Panc1 (cell line): ENCODE measurements around the gene MILR1. TPM values are rescaled to one million over a fixed set of nuclear protein-coding genes. Genes with fewer than 3 reads are reported as not detected.
"Not testable (repeated sequence)": the region's sequence is repeated elsewhere in the genome, so short reads cannot be mapped to it uniquely, and the experiment has no call there.

Experiments
- ATAC-seq: fragments of 200-7000 bp; cut with Tn5 transposase; 2 replicates; pipeline ENCODE4 v1.9.1; 2020; ENCODE audit warnings: mild to moderate bottlenecking, moderate library complexity
- BruUV-seq: library from RNA; stranded (reverse); fragments of 400-500 nt; replicated peaks from 2 replicates; lab custom pipeline; 2021; lab: Mats Ljungman, UMichigan
- CTCF ChIA-PET: fragments of 300-600 bp; sonication (Branson Sonifier 250); formaldehyde crosslinking; loops from one replicate; lab custom pipeline; 2022; ENCODE audit warnings: antibody characterized with exemption; lab: Charles Lee
- POLR2A ChIA-PET: fragments of 300-600 bp; sonication (Branson Sonifier 250); formaldehyde crosslinking; loops from one replicate; lab custom pipeline; 2022; ENCODE audit warnings: antibody characterized with exemption; lab: Charles Lee
- DNase-seq: peaks from one replicate; pipeline ENCODE4 v3.0.0-alpha.2; 2010; ENCODE audit warnings: low read depth, low spot score
- H3K27ac ChIP-seq: 2 replicates; pipeline ENCODE4 v1.5.1; 2011; ENCODE audit warnings: mild to moderate bottlenecking, low read length, inconsistent platforms
- H3K27me3 ChIP-seq: fragments of 200-500 bp; sonication (Bioruptor generic); 2 replicates; pipeline ENCODE4 v1.6.0; 2014; ENCODE audit warnings: low read length, inconsistent platforms; ENCODE audit not compliant: control insufficient read depth, insufficient read depth
- H3K36me3 ChIP-seq: fragments of 200-500 bp; sonication (Bioruptor generic); 2 replicates; pipeline ENCODE4 v1.5.1; 2014; ENCODE audit warnings: inconsistent platforms, mild to moderate bottlenecking, low read length, moderate library complexity; ENCODE audit not compliant: control insufficient read depth, insufficient read depth
- H3K4me1 ChIP-seq: 2 replicates; pipeline ENCODE4 v1.5.1; 2011; ENCODE audit warnings: inconsistent platforms, mild to moderate bottlenecking, low read length, moderate library complexity; ENCODE audit not compliant: control insufficient read depth, insufficient read depth
- H3K4me3 ChIP-seq, 2 experiments: 2 replicates each; pipeline ENCODE4 v1.5.1; 2011 to 2012; ENCODE audit warnings: low read depth in 2 of 2, low read length in 2 of 2, mild to moderate bottlenecking in 2 of 2, inconsistent platforms in 1 of 2, moderate library complexity in 1 of 2
- H3K9me3 ChIP-seq: fragments of 200-500 bp; sonication (Bioruptor generic); 2 replicates; pipeline ENCODE4 v1.5.1; 2014; ENCODE audit warnings: low read depth, mild to moderate bottlenecking, inconsistent platforms, low read length, moderate library complexity; ENCODE audit not compliant: control insufficient read depth, insufficient read depth
- POLR2AphosphoS5 ChIP-seq: IDR thresholded peaks from 2 replicates; pipeline ENCODE4 v1.6.1; 2012; ENCODE audit warnings: mild to moderate bottlenecking, low read depth, low read length, moderate library complexity
- REST ChIP-seq, 2 experiments: IDR thresholded peaks; 2 replicates each; pipeline ENCODE4 v1.6.1; 2011 to 2012; ENCODE audit warnings: low read depth in 2 of 2, control low read depth in 1 of 2, low read length in 1 of 2, mild to moderate bottlenecking in 1 of 2, moderate library complexity in 1 of 2; ENCODE audit not compliant: insufficient read depth in 1 of 2
- SIN3A ChIP-seq: IDR thresholded peaks from 2 replicates; pipeline ENCODE4 v1.6.1; 2012; ENCODE audit warnings: low read depth, mild to moderate bottlenecking, low read length, moderate library complexity, borderline replicate concordance; ENCODE audit not compliant: insufficient read depth
- TCF7L2 ChIP-seq: IDR thresholded peaks from 2 replicates; pipeline ENCODE4 v1.6.1; 2011; ENCODE audit warnings: mild to moderate bottlenecking, low read depth, low read length, inconsistent platforms
- in situ Hi-C: cut with HindIII; loops from 2 replicates; pipeline ENCODE4 v1.10.0; 2016; ENCODE audit warnings: low sequenced_read_pairs, low pct_unique_long_range_greater_than_20kb
- intact Hi-C: fragments of 100-400 bp; cut with micrococcal nuclease; formaldehyde crosslinking; loops from one replicate; pipeline ENCODE4 v1.10.0; 2022; ENCODE audit not compliant: unreplicated experiment
- total RNA-seq: library from RNA; stranded (reverse); gene quantifications from one replicate; pipeline ENCODE4 v1.2.1, GENCODE V29; 2021; ENCODE audit not compliant: unreplicated experiment
- TF ChIP-seq, protein P1 (sequence below): fragments of 450-650 bp; IDR thresholded peaks from 2 replicates; pipeline ENCODE4 v1.5.1; 2017; ENCODE audit warnings: mild to moderate bottlenecking

Gene MILR1
- total RNA-seq, 1 experiment from 2014 or later = not detected

DNA sequence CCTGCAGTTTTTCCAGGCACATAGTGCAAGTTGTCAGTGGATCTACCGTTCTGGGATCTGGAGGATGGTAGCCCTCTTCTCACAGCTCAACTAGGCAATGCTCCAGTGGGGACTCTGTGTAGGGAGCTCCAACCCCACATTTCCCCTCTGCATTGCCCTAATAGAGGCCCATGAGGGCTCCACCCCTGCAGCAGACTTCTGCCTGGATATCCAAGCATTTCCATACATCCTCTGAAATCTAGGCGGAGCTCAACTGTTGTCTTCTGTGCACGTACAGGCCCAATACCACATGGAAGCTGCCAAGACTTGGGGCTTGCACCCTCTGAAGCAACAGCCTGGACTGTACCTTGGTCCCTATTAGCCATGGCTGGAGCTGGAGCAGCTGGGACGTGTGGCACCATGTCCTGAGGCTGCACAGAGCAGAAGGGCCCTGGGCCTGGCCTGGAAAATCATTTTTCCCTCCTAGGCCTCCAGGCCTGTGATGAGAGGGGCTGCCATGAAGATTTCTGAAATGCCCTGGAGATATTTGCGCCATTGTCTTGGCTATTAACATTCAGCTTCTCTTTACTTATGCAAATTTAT is 10.9 kb upstream of the MILR1 start:
- ChIA-PET POLR2A (no interaction called here), CTCF (no interaction called here)
- TF ChIP-seq SIN3A (no peak), TCF7L2 (no peak), POLR2AphosphoS5 (no peak), REST (IDR thresholded peaks at IDR 0.05; ENCODE audit: insufficient read depth in 1 of 2, low read depth in 2 of 2, low read length in 1 of 2) (no peak)
- TF ChIP-seq, protein P1, sequence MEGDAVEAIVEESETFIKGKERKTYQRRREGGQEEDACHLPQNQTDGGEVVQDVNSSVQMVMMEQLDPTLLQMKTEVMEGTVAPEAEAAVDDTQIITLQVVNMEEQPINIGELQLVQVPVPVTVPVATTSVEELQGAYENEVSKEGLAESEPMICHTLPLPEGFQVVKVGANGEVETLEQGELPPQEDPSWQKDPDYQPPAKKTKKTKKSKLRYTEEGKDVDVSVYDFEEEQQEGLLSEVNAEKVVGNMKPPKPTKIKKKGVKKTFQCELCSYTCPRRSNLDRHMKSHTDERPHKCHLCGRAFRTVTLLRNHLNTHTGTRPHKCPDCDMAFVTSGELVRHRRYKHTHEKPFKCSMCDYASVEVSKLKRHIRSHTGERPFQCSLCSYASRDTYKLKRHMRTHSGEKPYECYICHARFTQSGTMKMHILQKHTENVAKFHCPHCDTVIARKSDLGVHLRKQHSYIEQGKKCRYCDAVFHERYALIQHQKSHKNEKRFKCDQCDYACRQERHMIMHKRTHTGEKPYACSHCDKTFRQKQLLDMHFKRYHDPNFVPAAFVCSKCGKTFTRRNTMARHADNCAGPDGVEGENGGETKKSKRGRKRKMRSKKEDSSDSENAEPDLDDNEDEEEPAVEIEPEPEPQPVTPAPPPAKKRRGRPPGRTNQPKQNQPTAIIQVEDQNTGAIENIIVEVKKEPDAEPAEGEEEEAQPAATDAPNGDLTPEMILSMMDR = no peak
- no peaks in the 10 kb centered on the region for H3K27me3 ChIP-seq
- H3K27ac ChIP-seq = no peak overlapping the region
- in situ Hi-C loops = no loop called here
- DNase-seq (no peak), ATAC-seq (no peak)
- H3K9me3 ChIP-seq = no peaks in the 10 kb centered on the region
- no peaks in the 10 kb centered on the region for H3K4me1 ChIP-seq
- no peaks in the 10 kb centered on the region for H3K36me3 ChIP-seq
- no TSS peak for BruUV-seq
- no peak overlapping the region for H3K4me3 ChIP-seq
- intact Hi-C loops = no loop called here

DNA sequence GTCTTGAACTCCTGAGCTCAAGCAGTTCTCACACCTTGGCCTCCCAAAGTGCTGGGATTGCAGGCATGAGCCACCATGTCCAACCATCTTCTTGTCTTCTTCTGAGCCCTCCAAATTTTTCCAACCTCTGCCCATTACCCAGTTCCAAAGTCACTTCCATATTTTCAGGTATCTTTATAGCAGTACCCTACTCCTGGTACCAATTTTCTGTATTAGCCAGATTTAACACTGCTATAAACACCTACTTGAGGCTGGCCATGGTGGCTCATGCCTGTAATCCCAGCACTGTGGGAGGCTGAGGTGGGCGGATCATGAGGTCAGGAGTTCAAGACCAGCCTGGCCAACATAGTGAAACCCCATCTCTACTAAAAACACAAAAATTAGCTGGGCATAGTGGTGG is 9.4 kb upstream of the MILR1 start:
- DNase-seq, ATAC-seq, BruUV-seq, H3K4me1 ChIP-seq, H3K27ac ChIP-seq, H3K4me3 ChIP-seq, POLR2A ChIA-PET, H3K9me3 ChIP-seq, H3K36me3 ChIP-seq, CTCF ChIA-PET, in situ Hi-C loops, H3K27me3 ChIP-seq, intact Hi-C loops: not testable (repeated sequence)

- DNase-seq = no peak
- Histone ChIP-seq H3K36me3 (no peaks in the 10 kb centered on the region), H3K4me3 (no peak overlapping the region), H3K4me1 (no peaks in the 10 kb centered on the region), H3K27me3 (no peaks in the 10 kb centered on the region), H3K27ac (no peak overlapping the region), H3K9me3 (no peaks in the 10 kb centered on the region)
- CTCF ChIA-PET = no interaction called here
- no peak for ATAC-seq
- in situ Hi-C loops = no loop called here
- POLR2A ChIA-PET = no interaction called here
- intact Hi-C loops = no loop called here
- TF ChIP-seq SIN3A = no peak
- TF ChIP-seq, protein P1 = no peak
- no peak for TF ChIP-seq REST (IDR thresholded peaks at IDR 0.05; ENCODE audit: insufficient read depth in 1 of 2, low read depth in 2 of 2, low read length in 1 of 2)
- no peak for TF ChIP-seq TCF7L2
- BruUV-seq = no TSS peak
Observed at GRCh38 chr17:64439956-64440355, 9.0 kb upstream of the MILR1 start.
